Endothelial cell of umbilical vein (primary cell): ENCODE measurements around the gene MDH2. TPM values are rescaled to one million over a fixed set of nuclear protein-coding genes. Genes with fewer than 3 reads are reported as not detected.
"Not testable (repeated sequence)": the region's sequence is repeated elsewhere in the genome, so short reads cannot be mapped to it uniquely, and the experiment has no call there.

ENCODE experiments used
- BruUV-seq: library from RNA; stranded (reverse); fragments of 400-500 nt; replicated peaks from 2 replicates; lab custom pipeline; 2021; lab: Mats Ljungman, UMichigan
- CTCF ChIA-PET: fragments of 300-600, 350-600 bp; sonication (Branson Sonifier 250); formaldehyde crosslinking; loops from one replicate; lab custom pipeline; 2021; ENCODE audit warnings: antibody characterized with exemption, inconsistent platforms; lab: Charles Lee
- POLR2A ChIA-PET: fragments of 300-600, 350-600 bp; sonication (Branson Sonifier 250); formaldehyde crosslinking; loops from one replicate; lab custom pipeline; 2021; ENCODE audit warnings: antibody characterized with exemption, inconsistent platforms; lab: Charles Lee
- DNase-seq: peaks from one replicate; pipeline ENCODE4 v3.0.0-alpha.2; 2011; ENCODE audit warnings: low read depth, low spot score
- FAIRE-seq: peaks from 2 replicates; lab custom pipeline; 2011; peaks lifted over from hg19 to GRCh38; lab: Jason Lieb, UNC
- H2AFZ ChIP-seq: 2 replicates; pipeline ENCODE4 v1.6.0; 2012; ENCODE audit warnings: low read depth, low read length, control low read depth, inconsistent platforms
- H3K27ac ChIP-seq: 2 replicates; pipeline ENCODE4 v1.5.1; 2011; ENCODE audit warnings: low read depth, mild to moderate bottlenecking, control low read depth, low read length, moderate library complexity; ENCODE audit not compliant: insufficient read depth
- H3K27me3 ChIP-seq, 2 experiments: 2 replicates each; pipeline versions ENCODE4 v1.6.0 to v1.6.1; 2011; ENCODE audit warnings: low read length in 2 of 2, mixed read lengths in 1 of 2; ENCODE audit not compliant: control insufficient read depth in 2 of 2, insufficient read depth in 2 of 2
- H3K36me3 ChIP-seq, 2 experiments: 2 replicates in 1 of 2; 3 replicates in 1 of 2; pipeline ENCODE4 v1.5.1; 2011; ENCODE audit warnings: low read length in 2 of 2, mild to moderate bottlenecking in 1 of 2, moderate library complexity in 1 of 2; ENCODE audit not compliant: control insufficient read depth in 2 of 2, insufficient read depth in 2 of 2; ENCODE audit errors: extremely low read depth in 1 of 2
- H3K4me1 ChIP-seq: 3 replicates; pipeline ENCODE4 v1.5.1; 2011; ENCODE audit warnings: mild to moderate bottlenecking, low read length; ENCODE audit not compliant: control insufficient read depth, insufficient read depth; ENCODE audit errors: extremely low read depth
- H3K4me2 ChIP-seq: 2 replicates; pipeline ENCODE4 v1.6.1; 2011; ENCODE audit warnings: low read length, control low read depth, mixed read lengths; ENCODE audit not compliant: insufficient read depth
- H3K4me3 ChIP-seq, 3 experiments: fragments of 200-600 bp in 1 of 3; sonication (generic), shearing (Covaris generic) in 1 of 3; replicated peaks in 1 of 3; 2 replicates each; pipeline ENCODE4 v1.5.1; 2011 to 2016; ENCODE audit warnings: control low read depth in 3 of 3, low read length in 3 of 3, mild to moderate bottlenecking in 2 of 3, inconsistent platforms in 1 of 3, low read depth in 1 of 3, moderate library complexity in 1 of 3; ENCODE audit not compliant: insufficient read depth in 1 of 3
- H3K79me2 ChIP-seq: 2 replicates; pipeline ENCODE4 v1.6.0; 2012; ENCODE audit warnings: low read length, inconsistent platforms; ENCODE audit not compliant: control insufficient read depth, insufficient read depth
- H3K9ac ChIP-seq: replicated peaks from 2 replicates; pipeline ENCODE3; 2011; ENCODE audit warnings: low read length, control low read depth; ENCODE audit not compliant: insufficient read depth; ENCODE audit errors: extremely low read depth
- H3K9me1 ChIP-seq: replicated peaks from 3 replicates; pipeline ENCODE4 v1.6.0; 2011; ENCODE audit warnings: mild to moderate bottlenecking, low read length; ENCODE audit not compliant: control insufficient read depth, insufficient read depth; ENCODE audit errors: extremely low read depth
- H3K9me3 ChIP-seq: replicated peaks from 2 replicates; pipeline ENCODE4 v1.5.1; 2012; ENCODE audit warnings: low read length, inconsistent platforms; ENCODE audit not compliant: control insufficient read depth, insufficient read depth
- H4K20me1 ChIP-seq: replicated peaks from 2 replicates; pipeline ENCODE3; 2011; ENCODE audit warnings: mild to moderate bottlenecking, low read length; ENCODE audit not compliant: control insufficient read depth, insufficient read depth; ENCODE audit errors: extremely low read depth
- EZH2 ChIP-seq: IDR thresholded peaks from 2 replicates; pipeline ENCODE4 v1.6.1; 2012; ENCODE audit warnings: borderline replicate concordance, low read depth, mild to moderate bottlenecking, moderate library complexity, low read length, inconsistent platforms; ENCODE audit not compliant: severe bottlenecking
- FOS ChIP-seq: IDR thresholded peaks from 2 replicates; pipeline ENCODE4 v1.6.1; 2011; ENCODE audit warnings: mild to moderate bottlenecking, low read length, moderate library complexity, borderline replicate concordance; ENCODE audit not compliant: insufficient read depth
- JUN ChIP-seq: IDR thresholded peaks from 2 replicates; pipeline ENCODE4 v1.6.1; 2011; ENCODE audit warnings: borderline replicate concordance, low read depth; ENCODE audit not compliant: insufficient read length, insufficient read depth
- MAX ChIP-seq: IDR thresholded peaks from 2 replicates; pipeline ENCODE4 v1.6.1; 2011; ENCODE audit not compliant: insufficient read depth, insufficient read length
- MYC ChIP-seq: IDR thresholded peaks from one replicate; pipeline ENCODE4 v1.6.1; 2011; ENCODE audit warnings: mild to moderate bottlenecking, low read depth, low read length
- dilution Hi-C: fragments of 300-500 bp; cut with MboI; formaldehyde crosslinking; loops from one replicate; pipeline ENCODE4 v1.15.0; 2019; ENCODE audit warnings: low sequenced_read_pairs; ENCODE audit not compliant: extremely low pct_ligation_motif_present
- intact Hi-C: fragments of 100-400 bp; cut with micrococcal nuclease; formaldehyde crosslinking; loops from one replicate; pipeline ENCODE4 v1.10.0; 2022
- polyA plus RNA-seq, 4 experiments: library from polyadenylated mRNA; depleted of rRNA in 3 of 4; stranded (reverse) in 3 of 4; unstranded in 1 of 4; fragments of >200 nt; gene quantifications; 2 replicates each; pipeline versions ENCODE4 v1.2.1 to v1.2.3, GENCODE V29; 2011 to 2012; ENCODE audit warnings: missing spikeins in 1 of 4
- total RNA-seq: library from RNA; stranded (reverse); gene quantifications from 2 replicates; pipeline ENCODE4 v1.2.3, GENCODE V29; 2021
- TF ChIP-seq, protein P1 (sequence below), 2 donors: IDR thresholded peaks; 1 replicate in 1 of 2; 2 replicates in 1 of 2; pipeline ENCODE4 v1.5.1; 2011; ENCODE audit warnings: low read length in 2 of 2, mild to moderate bottlenecking in 2 of 2, moderate library complexity in 2 of 2, control low read depth in 1 of 2, inconsistent platforms in 1 of 2, low read depth in 1 of 2; ENCODE audit not compliant: insufficient read depth in 1 of 2; ENCODE audit errors: extremely low read depth in 1 of 2

The MDH2 gene
- total and polyA plus RNA-seq, 2 donors (not counting 3 experiments of a cell fraction or from before 2014, with no cell fraction given), result 123 to 175 TPM

GRCh38 chr7:76108540-76109233, 60.8 kb downstream of the MDH2 start:
- Histone ChIP-seq H4K20me1 (no peaks in the 10 kb centered on the region), H3K79me2 (no peaks in the 10 kb centered on the region), H3K4me1 (no peaks in the 10 kb centered on the region), H3K4me3 (no peak overlapping the region), H3K4me2 (no peak overlapping the region), H3K27ac (no peak overlapping the region), H3K27me3 (no peaks in the 10 kb centered on the region), H3K9me3 (no peaks in the 10 kb centered on the region), H3K9ac (no peak overlapping the region), H3K9me1 (no peaks in the 10 kb centered on the region), H3K36me3 (no peaks in the 10 kb centered on the region), H2AFZ (peak overlapping the region; percentile 32)
- TF ChIP-seq EZH2, result no peak
- TF ChIP-seq MAX, result no peak
- no peak for TF ChIP-seq JUN
- TF ChIP-seq, protein P1, sequence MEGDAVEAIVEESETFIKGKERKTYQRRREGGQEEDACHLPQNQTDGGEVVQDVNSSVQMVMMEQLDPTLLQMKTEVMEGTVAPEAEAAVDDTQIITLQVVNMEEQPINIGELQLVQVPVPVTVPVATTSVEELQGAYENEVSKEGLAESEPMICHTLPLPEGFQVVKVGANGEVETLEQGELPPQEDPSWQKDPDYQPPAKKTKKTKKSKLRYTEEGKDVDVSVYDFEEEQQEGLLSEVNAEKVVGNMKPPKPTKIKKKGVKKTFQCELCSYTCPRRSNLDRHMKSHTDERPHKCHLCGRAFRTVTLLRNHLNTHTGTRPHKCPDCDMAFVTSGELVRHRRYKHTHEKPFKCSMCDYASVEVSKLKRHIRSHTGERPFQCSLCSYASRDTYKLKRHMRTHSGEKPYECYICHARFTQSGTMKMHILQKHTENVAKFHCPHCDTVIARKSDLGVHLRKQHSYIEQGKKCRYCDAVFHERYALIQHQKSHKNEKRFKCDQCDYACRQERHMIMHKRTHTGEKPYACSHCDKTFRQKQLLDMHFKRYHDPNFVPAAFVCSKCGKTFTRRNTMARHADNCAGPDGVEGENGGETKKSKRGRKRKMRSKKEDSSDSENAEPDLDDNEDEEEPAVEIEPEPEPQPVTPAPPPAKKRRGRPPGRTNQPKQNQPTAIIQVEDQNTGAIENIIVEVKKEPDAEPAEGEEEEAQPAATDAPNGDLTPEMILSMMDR (IDR thresholded peaks at IDR 0.05; ENCODE audit: extremely low read depth in 1 of 2, insufficient read depth in 1 of 2, low read depth in 1 of 2, low read length in 2 of 2), result no peak
- TF ChIP-seq FOS, result no peak
- no peak for TF ChIP-seq MYC
- dilution Hi-C loops, result no loop called here
- no TSS peak for BruUV-seq
- POLR2A ChIA-PET, result no interaction called here
- FAIRE-seq (no peak), DNase-seq (no peak)
- CTCF ChIA-PET, result no interaction called here
- intact Hi-C loops, result no loop called here

- H3K79me2 ChIP-seq, H3K4me3 ChIP-seq, POLR2A ChIA-PET, BruUV-seq, H3K4me1 ChIP-seq, DNase-seq, H3K27me3 ChIP-seq, dilution Hi-C loops, H3K4me2 ChIP-seq, H4K20me1 ChIP-seq, H3K9me3 ChIP-seq, H3K9ac ChIP-seq, H3K27ac ChIP-seq, CTCF ChIA-PET, FAIRE-seq, H2AFZ ChIP-seq, H3K9me1 ChIP-seq, intact Hi-C loops, H3K36me3 ChIP-seq: not testable (repeated sequence)
Observed at GRCh38 chr7:76113042-76113630, 65.2 kb downstream of the MDH2 start.

- H3K4me3 ChIP-seq, H2AFZ ChIP-seq, H3K4me2 ChIP-seq, CTCF ChIA-PET, FAIRE-seq, H3K27ac ChIP-seq, H3K36me3 ChIP-seq, dilution Hi-C loops, intact Hi-C loops, H3K9me3 ChIP-seq, BruUV-seq, DNase-seq, H3K79me2 ChIP-seq, H3K27me3 ChIP-seq, H3K9ac ChIP-seq, POLR2A ChIA-PET, H3K9me1 ChIP-seq, H4K20me1 ChIP-seq, H3K4me1 ChIP-seq: not testable (repeated sequence)
Observed at GRCh38 chr7:76114742-76115141, 66.8 kb downstream of the MDH2 start.
